OCI-LY1 (cell line): ENCODE results near the gene HOXC4.

Source experiments
- H2AFZ ChIP-seq: fragments of 200-600 bp; sonication (generic), shearing (Covaris generic); 2 replicates; pipeline ENCODE4 v1.6.0; 2014; ENCODE audit warnings: antibody characterized with exemption, mild to moderate bottlenecking, low read length
- H3F3A ChIP-seq: fragments of 200-600 bp; sonication (generic), shearing (Covaris generic); 2 replicates; pipeline ENCODE4 v1.6.0; 2014; ENCODE audit warnings: mild to moderate bottlenecking, antibody characterized with exemption, low read length, moderate library complexity; ENCODE audit not compliant: insufficient read depth
- H3K27ac ChIP-seq: fragments of 200-600 bp; sonication (generic); 2 replicates; pipeline ENCODE4 v1.5.1; 2014; ENCODE audit warnings: low read length, mixed run types, mild to moderate bottlenecking, low read depth; ENCODE audit not compliant: poor library complexity, severe bottlenecking
- H3K27me3 ChIP-seq: fragments of 200-600 bp; sonication (generic); 2 replicates; pipeline ENCODE4 v1.6.0; 2014; ENCODE audit warnings: antibody characterized with exemption, mild to moderate bottlenecking, low read length, moderate library complexity; ENCODE audit not compliant: insufficient read depth
- H3K36me3 ChIP-seq: fragments of 200-600 bp; sonication (generic); 2 replicates; pipeline ENCODE4 v1.6.1; 2014; ENCODE audit warnings: mild to moderate bottlenecking, antibody characterized with exemption, low read length, moderate library complexity, mixed read lengths; ENCODE audit not compliant: insufficient read depth
- H3K4me1 ChIP-seq: fragments of 200-600 bp; sonication (generic); 2 replicates; pipeline ENCODE4 v1.5.1; 2014; ENCODE audit warnings: mild to moderate bottlenecking, low read length, moderate library complexity; ENCODE audit not compliant: insufficient read depth, severe bottlenecking
- H3K4me2 ChIP-seq: fragments of 200-600 bp; sonication (generic), shearing (Covaris generic); 2 replicates; pipeline ENCODE4 v1.6.1; 2014; ENCODE audit warnings: low read length
- H3K4me3 ChIP-seq: fragments of 200-600 bp; sonication (generic); 2 replicates; pipeline ENCODE4 v1.5.1; 2014; ENCODE audit warnings: low read length, low read depth, mild to moderate bottlenecking, mixed read lengths; ENCODE audit not compliant: poor library complexity, severe bottlenecking
- H3K79me2 ChIP-seq: fragments of 200-600 bp; shearing (Covaris generic); 2 replicates; pipeline ENCODE4 v1.6.1; 2016; ENCODE audit warnings: mixed run types, low read length, mixed read lengths; ENCODE audit not compliant: insufficient read depth
- H3K9ac ChIP-seq: fragments of 200-600 bp; sonication (generic), shearing (Covaris generic); 2 replicates; pipeline ENCODE4 v1.6.1; 2014; ENCODE audit warnings: mild to moderate bottlenecking, low read length, mixed read lengths
- H3K9me2 ChIP-seq: fragments of 200-600 bp; sonication (generic), shearing (Covaris generic); 2 replicates; pipeline ENCODE4 v1.6.1; 2014; ENCODE audit warnings: low read depth, mild to moderate bottlenecking, low read length, mixed read lengths
- H3K9me3 ChIP-seq: fragments of 200-600 bp; shearing (Covaris generic); 2 replicates; pipeline ENCODE4 v1.6.1; 2014; ENCODE audit warnings: low read length, mixed read lengths
- H4K20me1 ChIP-seq: fragments of 200-600 bp; sonication (generic), shearing (Covaris generic); 2 replicates; pipeline ENCODE4 v1.6.0; 2016; ENCODE audit warnings: mild to moderate bottlenecking, low read length; ENCODE audit not compliant: insufficient read depth
- CTCF ChIP-seq: fragments of 200-600 bp; sonication (generic), shearing (Covaris generic); IDR thresholded peaks from 2 replicates; pipeline ENCODE4 v1.5.1; 2017; ENCODE audit warnings: mild to moderate bottlenecking, antibody characterized with exemption, low read length, moderate library complexity, mixed read lengths
- EZH2 ChIP-seq: fragments of 200-600 bp; sonication (generic), shearing (Covaris generic); IDR thresholded peaks from 2 replicates; pipeline ENCODE4 v1.8.0; 2017; ENCODE audit warnings: borderline replicate concordance, mixed run types, mild to moderate bottlenecking, antibody characterized with exemption, low read length, moderate library complexity, mixed read lengths

HOXC4 gene

DNA sequence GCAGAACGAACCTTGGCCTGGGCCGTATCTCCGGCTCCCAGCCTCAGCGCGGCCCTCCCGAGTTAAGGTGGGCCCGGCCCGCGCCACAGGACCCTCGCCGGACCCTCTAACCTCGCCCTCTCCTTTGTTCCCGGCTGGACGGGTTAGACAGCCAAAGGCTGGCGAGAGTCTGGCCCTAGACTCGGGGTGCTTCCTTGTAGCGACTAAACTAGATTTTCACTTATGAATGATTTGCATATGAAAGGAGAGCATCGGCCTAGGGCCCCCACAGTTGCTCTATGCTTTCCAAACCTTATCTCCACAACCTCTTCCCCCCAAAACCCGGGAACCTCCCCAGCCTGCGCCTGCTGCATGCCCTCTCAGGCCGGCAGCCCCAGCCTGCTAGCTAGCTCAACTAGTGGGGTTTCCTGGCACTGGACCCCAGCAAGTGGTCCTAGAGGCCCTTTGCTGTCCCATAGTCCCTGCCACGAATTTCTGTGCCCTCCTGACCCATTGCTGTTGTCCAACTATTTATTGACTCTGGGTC, 18.8 kb upstream of the HOXC4 start:
- no peaks in the 10 kb centered on the region for H4K20me1 ChIP-seq
- H3K4me1 ChIP-seq: peaks cover 2% of the 10 kb centered on the region
- peaks cover 4% of the 10 kb centered on the region; the same call in 1 of the 2 replicates for H3K27me3 ChIP-seq
- H3K4me2 ChIP-seq: no peak overlapping the region
- H3K4me3 ChIP-seq: no peak overlapping the region
- no peaks in the 10 kb centered on the region for H3K9me2 ChIP-seq
- no peaks in the 10 kb centered on the region for H3F3A ChIP-seq
- no peaks in the 10 kb centered on the region for H3K79me2 ChIP-seq
- TF ChIP-seq CTCF (no peak), EZH2 (no peak)
- H3K27ac ChIP-seq: no peak overlapping the region
- H3K9me3 ChIP-seq: no peaks in the 10 kb centered on the region
- H2AFZ ChIP-seq: no peak overlapping the region
- H3K36me3 ChIP-seq: no peaks in the 10 kb centered on the region
- H3K9ac ChIP-seq: no peak overlapping the region

- no peaks in the 10 kb centered on the region for H3K79me2 ChIP-seq
- H2AFZ ChIP-seq: no peak overlapping the region
- H3K9me3 ChIP-seq: no peaks in the 10 kb centered on the region
- peaks cover 3% of the 10 kb centered on the region; the same call in 1 of the 2 replicates for H3K27me3 ChIP-seq
- H3F3A ChIP-seq: no peaks in the 10 kb centered on the region
- peaks cover 7% of the 10 kb centered on the region for H3K4me1 ChIP-seq
- no peaks in the 10 kb centered on the region for H4K20me1 ChIP-seq
- H3K4me2 ChIP-seq: no peak overlapping the region
- H3K27ac ChIP-seq: no peak overlapping the region
- H3K4me3 ChIP-seq: no peak overlapping the region
- H3K9ac ChIP-seq: no peak overlapping the region
- TF ChIP-seq CTCF (no peak), EZH2 (no peak)
- no peaks in the 10 kb centered on the region for H3K9me2 ChIP-seq
- H3K36me3 ChIP-seq: no peaks in the 10 kb centered on the region
Observed at GRCh38 chr12:54035568-54036264, 17.9 kb upstream of the HOXC4 start.

DNA sequence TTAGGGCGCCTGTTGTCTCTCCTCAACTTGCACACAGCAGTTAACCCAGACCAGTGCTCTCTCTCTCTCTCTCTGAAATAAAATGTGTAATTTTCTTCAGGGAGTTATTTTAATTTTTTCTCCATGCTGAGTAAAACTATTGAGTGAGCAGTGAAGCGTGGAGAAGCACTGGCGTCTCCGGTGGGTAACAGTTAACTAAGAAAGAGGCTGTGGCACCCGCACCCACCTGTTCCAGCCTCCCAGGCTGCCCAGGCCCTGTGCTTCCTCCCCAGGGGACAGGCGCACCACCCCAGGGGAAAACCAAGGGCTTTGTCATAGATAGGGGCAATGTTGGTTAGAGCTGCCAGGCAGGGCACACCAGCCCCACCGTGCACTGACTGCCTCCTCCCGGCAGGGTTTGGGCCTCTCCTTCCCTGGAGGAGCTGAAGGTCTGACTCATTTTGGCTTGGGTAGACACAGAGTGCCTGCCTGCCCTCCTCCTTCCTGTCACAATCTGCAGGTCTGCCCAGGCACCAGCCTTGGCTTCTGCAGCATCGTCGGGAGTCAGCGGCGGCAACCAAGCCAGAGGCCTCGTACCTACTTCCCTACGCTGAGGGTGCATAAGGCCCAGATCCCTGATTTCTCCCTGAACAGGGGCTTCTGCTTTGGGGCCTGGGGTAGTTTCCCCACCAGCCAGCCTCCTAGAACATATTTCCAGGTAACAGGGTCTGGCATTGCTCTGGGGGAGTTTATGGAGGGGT, 16.8 kb upstream of the HOXC4 start:
- no peaks in the 10 kb centered on the region for H3K9me3 ChIP-seq
- H3K9me2 ChIP-seq: no peaks in the 10 kb centered on the region
- no peaks in the 10 kb centered on the region for H3F3A ChIP-seq
- H3K27ac ChIP-seq: no peak overlapping the region
- no peaks in the 10 kb centered on the region for H3K79me2 ChIP-seq
- H3K27me3 ChIP-seq: no peaks in the 10 kb centered on the region; the same call in 1 of the 2 replicates
- H4K20me1 ChIP-seq: no peaks in the 10 kb centered on the region
- H3K36me3 ChIP-seq: no peaks in the 10 kb centered on the region
- no peak overlapping the region for H3K9ac ChIP-seq
- no peak overlapping the region for H3K4me2 ChIP-seq
- H3K4me3 ChIP-seq: no peak overlapping the region
- H2AFZ ChIP-seq: no peak overlapping the region
- peaks cover 7% of the 10 kb centered on the region for H3K4me1 ChIP-seq
- no peak for TF ChIP-seq CTCF
- TF ChIP-seq EZH2: no peak
